HCT116 (cell line): ENCODE results near the gene CST8. TPM values are rescaled to one million over a fixed set of nuclear protein-coding genes. Genes with fewer than 3 reads are reported as not detected.

Experiments used
- ATAC-seq: fragments of 200-7000 bp; cut with Tn5 transposase; 2 replicates; pipeline ENCODE4 v1.9.1; 2020; ENCODE audit warnings: mild to moderate bottlenecking, moderate library complexity
- BruUV-seq: library from RNA; stranded (reverse); fragments of 400-500 nt; replicated peaks from 2 replicates; lab custom pipeline; 2021; lab: Mats Ljungman, UMichigan
- CTCF ChIA-PET: fragments of 300-600 bp; sonication (Branson Sonifier 250); formaldehyde crosslinking; loops from one replicate; lab custom pipeline; 2021; ENCODE audit warnings: antibody characterized with exemption; lab: Charles Lee
- POLR2A ChIA-PET: fragments of 300-600, 350-600 bp; sonication (Branson Sonifier 250); formaldehyde crosslinking; loops from one replicate; lab custom pipeline; 2021; ENCODE audit warnings: antibody characterized with exemption; lab: Charles Lee
- RAD21 ChIA-PET, 2 experiments: fragments of 300-600 bp; sonication (Branson Sonifier 250); formaldehyde crosslinking; loops; one replicate each; lab custom pipeline; 2023; ENCODE audit warnings: low total read pairs in 2 of 2; ENCODE audit not compliant: uncharacterized antibody in 2 of 2, unreplicated experiment in 2 of 2, low non-redundant PET in 1 of 2; lab: Charles Lee
- DNase-seq: peaks from one replicate; pipeline ENCODE4 v3.0.0-alpha.2; 2010; ENCODE audit warnings: low read depth, low spot score
- H2AFZ ChIP-seq: fragments of 200-600 bp; shearing (Covaris generic), sonication (generic); 2 replicates; pipeline ENCODE4 v1.6.1; 2017; ENCODE audit warnings: low read depth, mixed run types, mixed read lengths, antibody characterized with exemption, low read length; ENCODE audit not compliant: poor library complexity, severe bottlenecking
- H3K27ac ChIP-seq: 2 replicates; pipeline ENCODE4 v1.5.1; 2012; ENCODE audit warnings: low read depth, low read length
- H3K27me3 ChIP-seq: fragments of 200-600 bp; sonication (generic); 2 replicates; pipeline ENCODE4 v1.6.1; 2016; ENCODE audit warnings: mixed run types, low read length, mixed read lengths; ENCODE audit not compliant: insufficient read depth
- H3K36me3 ChIP-seq, 2 experiments: fragments of 200-500 bp in 1 of 2; fragments of 200-600 bp in 1 of 2; sonication (Bioruptor generic) in 1 of 2; sonication (generic) in 1 of 2; 2 replicates each; pipeline versions ENCODE4 v1.5.1 to v1.6.1; 2014 to 2016; ENCODE audit warnings: low read length in 2 of 2, inconsistent platforms in 1 of 2, mixed read lengths in 1 of 2, mixed run types in 1 of 2; ENCODE audit not compliant: insufficient read depth in 2 of 2, control insufficient read depth in 1 of 2
- H3K4me1 ChIP-seq, 2 experiments: fragments of 200-600 bp in 1 of 2; sonication (generic) in 1 of 2; 2 replicates each; pipeline versions ENCODE4 v1.5.1 to v1.6.1; 2012 to 2017; ENCODE audit warnings: low read length in 2 of 2, inconsistent platforms in 1 of 2, mild to moderate bottlenecking in 1 of 2, mixed read lengths in 1 of 2, mixed run types in 1 of 2, moderate library complexity in 1 of 2; ENCODE audit not compliant: insufficient read depth in 2 of 2, control insufficient read depth in 1 of 2
- H3K4me2 ChIP-seq: fragments of 200-600 bp; sonication (generic); 2 replicates; pipeline ENCODE4 v1.6.1; 2017; ENCODE audit warnings: mixed run types, low read length, mixed read lengths
- H3K4me3 ChIP-seq, 2 experiments: fragments of 200-600 bp in 1 of 2; sonication (generic) in 1 of 2; replicated peaks in 1 of 2; 2 replicates each; pipeline ENCODE4 v1.5.1; 2011 to 2016; ENCODE audit warnings: low read length in 2 of 2, control low read depth in 1 of 2, low read depth in 1 of 2, mild to moderate bottlenecking in 1 of 2, mixed read lengths in 1 of 2, mixed run types in 1 of 2
- H3K79me2 ChIP-seq: fragments of 200-600 bp; sonication (generic); 2 replicates; pipeline ENCODE4 v1.6.1; 2017; ENCODE audit warnings: mild to moderate bottlenecking, mixed run types, low read length, moderate library complexity, mixed read lengths; ENCODE audit not compliant: insufficient read depth
- H3K9ac ChIP-seq: fragments of 200-600 bp; sonication (generic); 2 replicates; pipeline ENCODE4 v1.6.1; 2016; ENCODE audit warnings: low read length, mixed read lengths
- H3K9me2 ChIP-seq: fragments of 200-600 bp; sonication (generic), shearing (Covaris generic); 2 replicates; pipeline ENCODE4 v1.6.1; 2017; ENCODE audit warnings: mixed run types, mild to moderate bottlenecking, moderate library complexity; ENCODE audit not compliant: insufficient read depth
- H3K9me3 ChIP-seq, 2 experiments: fragments of 200-500 bp in 1 of 2; fragments of 200-600 bp in 1 of 2; sonication (Bioruptor generic) in 1 of 2; sonication (generic) in 1 of 2; 2 replicates each; pipeline ENCODE4 v1.6.1; 2014 to 2017; ENCODE audit warnings: low read length in 2 of 2, mixed read lengths in 2 of 2, inconsistent platforms in 1 of 2, low read depth in 1 of 2, mild to moderate bottlenecking in 1 of 2, mixed run types in 1 of 2, moderate library complexity in 1 of 2; ENCODE audit not compliant: control insufficient read depth in 1 of 2, insufficient read depth in 1 of 2
- H4K20me1 ChIP-seq: fragments of 200-600 bp; sonication (generic), shearing (Covaris generic); 2 replicates; pipeline ENCODE4 v1.6.1; 2017; ENCODE audit warnings: mixed run types, mild to moderate bottlenecking, moderate library complexity; ENCODE audit not compliant: insufficient read depth
- CBX3 ChIP-seq: IDR thresholded peaks from 2 replicates; pipeline ENCODE4 v1.6.1; 2012; ENCODE audit warnings: low read depth
- CEBPB ChIP-seq: IDR thresholded peaks from 2 replicates; pipeline ENCODE4 v1.6.1; 2012; ENCODE audit warnings: low read depth
- CTCF ChIP-seq, 3 experiments: fragments of 200-600 bp in 1 of 3; sonication (generic) in 1 of 3; IDR thresholded peaks in 2 of 3; conservative IDR thresholded peaks in 1 of 3; 2 replicates each; pipeline ENCODE4 v1.5.1; 2012 to 2017; ENCODE audit warnings: low read depth in 2 of 3, low read length in 2 of 3, antibody characterized with exemption in 1 of 3, borderline replicate concordance in 1 of 3, control low read depth in 1 of 3, mild to moderate bottlenecking in 1 of 3, mixed read lengths in 1 of 3, mixed run types in 1 of 3, moderate library complexity in 1 of 3; ENCODE audit not compliant: insufficient read depth in 1 of 3
- EGR1 ChIP-seq: IDR thresholded peaks from 2 replicates; pipeline ENCODE4 v1.6.1; 2012; ENCODE audit warnings: low read depth
- EZH2 ChIP-seq: fragments of 200-600 bp; sonication (generic); IDR thresholded peaks from 2 replicates; pipeline ENCODE4 v1.6.1; 2017; ENCODE audit warnings: antibody characterized with exemption, mixed run types
- EZH2phosphoT487 ChIP-seq: fragments of 200-600 bp; IDR thresholded peaks from 2 replicates; pipeline ENCODE4 v1.6.1; 2018; ENCODE audit warnings: antibody characterized with exemption, borderline replicate concordance
- JUND ChIP-seq: IDR thresholded peaks from 2 replicates; pipeline ENCODE4 v1.6.1; 2012
- MAX ChIP-seq: IDR thresholded peaks from 2 replicates; pipeline ENCODE4 v1.6.1; 2012
- POLR2A ChIP-seq: IDR thresholded peaks from 2 replicates; pipeline ENCODE4 v1.7.0; 2011; ENCODE audit warnings: borderline replicate concordance; ENCODE audit not compliant: insufficient read depth, insufficient read length; ENCODE audit errors: extremely low read depth
- POLR2AphosphoS5 ChIP-seq: IDR thresholded peaks from 2 replicates; pipeline ENCODE4 v1.6.1; 2011; ENCODE audit warnings: mild to moderate bottlenecking, low read depth, low read length, moderate library complexity
- RAD21 ChIP-seq: IDR thresholded peaks from 2 replicates; pipeline ENCODE4 v1.6.1; 2012; ENCODE audit warnings: low read depth, mild to moderate bottlenecking
- REST ChIP-seq: IDR thresholded peaks from 2 replicates; pipeline ENCODE4 v1.6.1; 2012; ENCODE audit warnings: low read depth
- SIN3A ChIP-seq: IDR thresholded peaks from 2 replicates; pipeline ENCODE4 v1.6.1; 2012; ENCODE audit warnings: low read depth
- SP1 ChIP-seq: IDR thresholded peaks from 2 replicates; pipeline ENCODE4 v1.6.1; 2012; ENCODE audit warnings: low read depth
- SRF ChIP-seq: IDR thresholded peaks from 2 replicates; pipeline ENCODE4 v1.6.1; 2012; ENCODE audit warnings: low read depth
- TCF7L2 ChIP-seq: IDR thresholded peaks from 2 replicates; pipeline ENCODE4 v1.7.0; 2011; ENCODE audit warnings: borderline replicate concordance, inconsistent platforms; ENCODE audit not compliant: insufficient read depth, insufficient read length; ENCODE audit errors: extremely low read depth
- YY1 ChIP-seq: IDR thresholded peaks from 2 replicates; pipeline ENCODE4 v1.6.1; 2011; ENCODE audit warnings: low read length, low read depth, moderate library complexity, mild to moderate bottlenecking; ENCODE audit not compliant: insufficient replicate concordance; ENCODE audit errors: extremely low read depth
- ZBTB33 ChIP-seq: IDR thresholded peaks from 2 replicates; pipeline ENCODE4 v1.6.1; 2011; ENCODE audit warnings: mild to moderate bottlenecking, low read length, moderate library complexity; ENCODE audit not compliant: insufficient replicate concordance; ENCODE audit errors: extremely low read depth
- ZFX ChIP-seq: fragments of 450-650 bp; IDR thresholded peaks from 2 replicates; pipeline ENCODE4 v1.6.1; 2017
- ZNF274 ChIP-seq: fragments of 200-500 bp; sonication (Bioruptor generic); IDR thresholded peaks from 2 replicates; pipeline ENCODE4 v1.6.1; 2014; ENCODE audit warnings: mild to moderate bottlenecking, low read depth, low read length, inconsistent platforms
- intact Hi-C: fragments of 100-400 bp; cut with micrococcal nuclease; formaldehyde crosslinking; loops from 2 replicates; pipeline ENCODE4 v1.10.0; 2022
- total RNA-seq: library from RNA; stranded (reverse); gene quantifications from one replicate; pipeline ENCODE4 v1.2.1, GENCODE V29; 2021; ENCODE audit not compliant: unreplicated experiment

The CST8 gene
- total RNA-seq, 1 experiment from 2014 or later: not detected

GRCh38 chr20:23456409-23456808 lies 34.5 kb upstream of the CST8 start:
- H3K4me1 ChIP-seq: no peaks in the 10 kb centered on the region
- no peak overlapping the region for H2AFZ ChIP-seq
- H3K27ac ChIP-seq: no peak overlapping the region
- no peak overlapping the region for H3K4me2 ChIP-seq
- H3K9me2 ChIP-seq: no peaks in the 10 kb centered on the region
- no peak for ATAC-seq
- H4K20me1 ChIP-seq: no peaks in the 10 kb centered on the region
- no peak for DNase-seq
- RAD21 ChIA-PET: no interaction called here
- no peaks in the 10 kb centered on the region for H3K79me2 ChIP-seq
- no peak for TF ChIP-seq JUND
- TF ChIP-seq SRF: no peak
- TF ChIP-seq ZFX: no peak
- no peak for TF ChIP-seq CTCF (IDR thresholded peaks at IDR 0.05 in 2 of 3, conservative IDR thresholded peaks at IDR 0.05 in 1 of 3; ENCODE audit: borderline replicate concordance in 1 of 3, insufficient read depth in 1 of 3, low read depth in 2 of 3, low read length in 2 of 3)
- no peak for TF ChIP-seq ZNF274
- TF ChIP-seq REST: no peak
- no peak for TF ChIP-seq RAD21
- no peak for TF ChIP-seq POLR2AphosphoS5
- TF ChIP-seq EZH2phosphoT487: no peak
- TF ChIP-seq CEBPB: no peak
- TF ChIP-seq EGR1: no peak
- no peak for TF ChIP-seq YY1
- TF ChIP-seq SP1: no peak
- TF ChIP-seq ZBTB33: no peak
- TF ChIP-seq TCF7L2: no peak
- TF ChIP-seq CBX3: no peak
- TF ChIP-seq POLR2A: no peak
- TF ChIP-seq SIN3A: no peak
- no peak for TF ChIP-seq MAX
- no peak for TF ChIP-seq EZH2
- H3K4me3 ChIP-seq: no peak overlapping the region
- no peaks in the 10 kb centered on the region for H3K36me3 ChIP-seq
- CTCF ChIA-PET: no interaction called here
- peaks cover 17% of the 10 kb centered on the region; the same call in 1 of the 2 replicates for H3K27me3 ChIP-seq
- POLR2A ChIA-PET: no interaction called here
- no peaks in the 10 kb centered on the region for H3K9me3 ChIP-seq
- intact Hi-C loops: no loop called here
- no TSS peak for BruUV-seq
- no peak overlapping the region for H3K9ac ChIP-seq
